Upper lobe of left lung (tissue), 6 donors: ENCODE data around the gene SRPK1. TPM values are rescaled to one million over a fixed set of nuclear protein-coding genes. Genes with fewer than 3 reads are reported as not detected.

ENCODE experiments used
- ATAC-seq, 2 donors: fragments of 200-7000 bp; cut with Tn5 transposase; one replicate each; pipeline ENCODE4 v1.9.1; 2022; ENCODE audit warnings: mild to moderate bottlenecking in 2 of 2, moderate library complexity in 2 of 2; ENCODE audit not compliant: low FRiP score in 2 of 2
- DNase-seq, 2 donors: peaks; one replicate each; pipeline ENCODE4 v3.0.0-alpha.2; 2019 to 2020
- H3K27ac ChIP-seq, 4 donors: fragments of 200-600 bp; sonication (generic); one replicate each; pipeline ENCODE4 v1.5.1; 2016 to 2019
- H3K27me3 ChIP-seq, 4 donors: fragments of 200-600 bp; sonication (generic); one replicate each; pipeline ENCODE4 v1.5.1; 2017 to 2019
- H3K36me3 ChIP-seq, 4 donors: fragments of 200-600 bp; sonication (generic); one replicate each; pipeline ENCODE4 v1.5.1; 2016 to 2019
- H3K4me1 ChIP-seq, 4 donors: fragments of 200-600 bp; sonication (generic); one replicate each; pipeline ENCODE4 v1.5.1; 2018 to 2019
- H3K4me3 ChIP-seq, 4 donors: fragments of 200-600 bp; sonication (generic); one replicate each; pipeline ENCODE4 v1.5.1; 2017 to 2019; ENCODE audit warnings: mild to moderate bottlenecking in 2 of 4, moderate library complexity in 1 of 4
- H3K9me3 ChIP-seq, 4 donors: fragments of 200-600 bp; sonication (generic); one replicate each; pipeline ENCODE4 v1.5.1; 2018 to 2019
- EP300 ChIP-seq, 4 donors: sonication (generic); formaldehyde crosslinking; IDR thresholded peaks; one replicate each; pipeline ENCODE4 v1.5.1; 2017; ENCODE audit warnings: antibody characterized with exemption in 4 of 4, control low read depth in 2 of 4
- POLR2A ChIP-seq, 4 donors: fragments of 450-650 bp; IDR thresholded peaks; one replicate each; pipeline ENCODE4 v1.5.1; 2016 to 2017; ENCODE audit warnings: antibody characterized with exemption in 4 of 4, mild to moderate bottlenecking in 2 of 4
- POLR2AphosphoS5 ChIP-seq, 2 donors: sonication (generic); formaldehyde crosslinking; IDR thresholded peaks; one replicate each; pipeline ENCODE4 v1.5.1; 2017; ENCODE audit warnings: antibody characterized with exemption in 2 of 2
- WGBS, 2 donors: methylation state at CpG; one replicate each; pipeline ENCODE4 v1.1.5; 2017 to 2018; 5-methylcytosine and 5-hydroxymethylcytosine counted together
- total RNA-seq, 6 donors: library from RNA; depleted of rRNA in 4 of 6; stranded (reverse); fragments of >200 nt in 4 of 6; gene quantifications; one replicate each; pipeline versions ENCODE4 v1.1.0 to v1.2.1, GENCODE V29; 2016 to 2021
- TF ChIP-seq, protein P1 (sequence below), 6 experiments: fragments of 450-650 bp in 4 of 6; fragments of 200-600 bp in 2 of 6; sonication (generic) in 2 of 6; IDR thresholded peaks; one replicate each; pipeline ENCODE4 v1.5.1; 2016 to 2019; ENCODE audit warnings: antibody characterized with exemption in 6 of 6
- donor health status: DM: no; HTN: no; CAD: no; lungs with moderate emphysema.
- donor health status: DM: no; HTN: yes; CAD: no; lungs with severe emphysema.

SRPK1 gene
- total RNA-seq, 6 donors from 2014 or later: 24.5 to 68.5 (median 42.7) TPM

DNA sequence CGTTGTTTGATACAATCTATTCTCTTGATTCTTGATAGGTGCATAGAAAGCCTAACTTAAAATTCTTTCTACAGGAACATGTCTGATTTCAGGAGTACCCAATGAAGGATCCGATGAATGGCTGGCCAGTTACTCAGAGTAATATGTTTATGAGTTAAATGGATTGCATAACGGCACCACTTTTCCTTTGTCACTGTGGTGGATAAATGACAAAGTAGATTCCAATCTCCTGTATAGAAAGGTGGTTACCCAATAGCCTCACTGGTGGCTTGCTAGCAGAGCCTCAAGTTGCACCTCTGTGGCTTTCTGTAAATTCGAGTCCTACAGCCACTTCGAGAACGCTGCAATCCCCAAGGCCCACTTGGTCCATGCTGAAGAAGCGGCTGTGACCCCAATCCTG lies 87.4 kb downstream of the SRPK1 start:
- DNase-seq (peak in 1 of 2 donors; percentile 21), ATAC-seq (no peak)
- WGBS, 2 donors: 74 to 80% methylated on average over 7 of the region's 7 CpGs
- TF ChIP-seq EP300 (IDR thresholded peaks at IDR 0.05) (no peak), POLR2AphosphoS5 (IDR thresholded peaks at IDR 0.05) (no peak), POLR2A (IDR thresholded peaks at IDR 0.05) (no peak)
- TF ChIP-seq, protein P1, sequence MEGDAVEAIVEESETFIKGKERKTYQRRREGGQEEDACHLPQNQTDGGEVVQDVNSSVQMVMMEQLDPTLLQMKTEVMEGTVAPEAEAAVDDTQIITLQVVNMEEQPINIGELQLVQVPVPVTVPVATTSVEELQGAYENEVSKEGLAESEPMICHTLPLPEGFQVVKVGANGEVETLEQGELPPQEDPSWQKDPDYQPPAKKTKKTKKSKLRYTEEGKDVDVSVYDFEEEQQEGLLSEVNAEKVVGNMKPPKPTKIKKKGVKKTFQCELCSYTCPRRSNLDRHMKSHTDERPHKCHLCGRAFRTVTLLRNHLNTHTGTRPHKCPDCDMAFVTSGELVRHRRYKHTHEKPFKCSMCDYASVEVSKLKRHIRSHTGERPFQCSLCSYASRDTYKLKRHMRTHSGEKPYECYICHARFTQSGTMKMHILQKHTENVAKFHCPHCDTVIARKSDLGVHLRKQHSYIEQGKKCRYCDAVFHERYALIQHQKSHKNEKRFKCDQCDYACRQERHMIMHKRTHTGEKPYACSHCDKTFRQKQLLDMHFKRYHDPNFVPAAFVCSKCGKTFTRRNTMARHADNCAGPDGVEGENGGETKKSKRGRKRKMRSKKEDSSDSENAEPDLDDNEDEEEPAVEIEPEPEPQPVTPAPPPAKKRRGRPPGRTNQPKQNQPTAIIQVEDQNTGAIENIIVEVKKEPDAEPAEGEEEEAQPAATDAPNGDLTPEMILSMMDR (IDR thresholded peaks at IDR 0.05): no peak
- Histone ChIP-seq H3K36me3 (peaks cover 0 to 27% (median 12%) of the 10 kb centered on the region in 4 donors), H3K4me1 (no peaks in the 10 kb centered on the region), H3K4me3 (no peak overlapping the region), H3K9me3 (no peaks in the 10 kb centered on the region), H3K27ac (peak overlapping the region in 1 of 4 donors; percentile 61), H3K27me3 (no peaks in the 10 kb centered on the region)

DNA sequence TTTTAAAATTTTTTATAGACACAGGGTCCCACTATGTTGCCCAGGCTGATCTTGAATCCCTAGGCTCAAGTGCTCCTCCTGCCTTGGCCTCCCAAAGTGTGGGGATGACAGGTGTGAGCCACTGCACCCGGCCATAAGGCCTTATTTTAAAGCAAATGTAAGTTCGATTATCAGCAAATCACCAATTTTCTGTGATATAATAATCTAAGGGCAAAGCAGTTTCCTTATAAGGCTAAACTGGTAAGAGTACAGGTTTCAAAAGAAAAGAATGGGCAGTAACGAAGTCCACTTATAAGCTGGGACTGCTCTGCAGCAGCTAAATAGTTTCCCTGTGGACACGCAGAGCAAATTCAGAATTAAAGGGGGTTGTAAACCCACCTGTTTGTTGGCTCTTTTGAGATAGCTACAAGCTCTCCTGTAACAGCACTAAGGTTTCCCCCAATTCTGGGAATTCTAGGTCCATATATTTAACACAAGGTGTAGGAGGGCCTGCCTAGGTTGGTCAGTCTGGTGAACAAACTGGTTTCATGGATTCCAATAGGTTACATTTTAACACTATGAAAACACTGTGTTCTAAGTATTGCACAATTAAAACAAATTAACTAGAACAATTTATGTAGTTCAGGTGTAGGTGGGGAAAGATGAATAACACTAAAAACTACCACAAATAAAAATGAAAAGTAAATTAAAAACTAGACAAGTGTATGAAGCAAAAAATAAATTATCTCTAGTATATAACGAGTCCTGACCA lies 89.5 kb downstream of the SRPK1 start:
- no peak for DNase-seq
- Histone ChIP-seq H3K27me3 (no peaks in the 10 kb centered on the region), H3K4me3 (no peak overlapping the region), H3K4me1 (no peaks in the 10 kb centered on the region), H3K36me3 (peaks cover 0 to 16% (median 9%) of the 10 kb centered on the region in 4 donors), H3K27ac (no peak overlapping the region), H3K9me3 (no peaks in the 10 kb centered on the region)
- ATAC-seq: no peak
- WGBS, 2 donors: 80 to 89% methylated on average over 5 of the region's 5 CpGs
- no peak for TF ChIP-seq EP300 (IDR thresholded peaks at IDR 0.05)
- no peak for TF ChIP-seq POLR2A (IDR thresholded peaks at IDR 0.05)
- no peak for TF ChIP-seq POLR2AphosphoS5 (IDR thresholded peaks at IDR 0.05)

DNA sequence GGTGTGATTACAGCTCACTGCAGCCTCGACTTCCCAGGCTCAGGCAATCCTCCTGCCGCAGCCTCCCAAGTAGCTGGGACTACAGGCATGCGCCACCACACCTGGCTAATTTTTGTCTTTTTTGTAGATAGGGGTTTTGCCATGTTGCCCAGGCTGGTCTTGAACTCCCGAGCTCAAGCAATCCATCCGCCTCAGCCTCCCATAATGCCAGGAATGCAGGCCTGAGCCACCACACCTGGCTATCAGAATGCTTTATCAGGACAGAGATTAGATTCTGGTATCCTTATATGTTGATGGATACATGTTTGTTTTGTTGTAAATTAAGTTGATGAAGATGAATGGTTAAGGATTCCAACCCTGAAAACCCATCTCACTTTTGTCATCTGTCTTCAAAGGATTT lies 91.6 kb downstream of the SRPK1 start:
- Histone ChIP-seq H3K4me3 (no peak overlapping the region), H3K27me3 (no peaks in the 10 kb centered on the region), H3K27ac (no peak overlapping the region), H3K9me3 (no peaks in the 10 kb centered on the region), H3K36me3 (peaks cover 0 to 3% (median 0%) of the 10 kb centered on the region in 4 donors), H3K4me1 (no peaks in the 10 kb centered on the region)
- ATAC-seq: no peak
- TF ChIP-seq EP300 (IDR thresholded peaks at IDR 0.05): no peak
- TF ChIP-seq POLR2AphosphoS5 (IDR thresholded peaks at IDR 0.05): no peak
- TF ChIP-seq, protein P1 (IDR thresholded peaks at IDR 0.05): no peak
- no peak for TF ChIP-seq POLR2A (IDR thresholded peaks at IDR 0.05)
- no peak for DNase-seq
- 94 to 97% methylated on average over 5 of the region's 5 CpGs for WGBS, 2 donors

DNA sequence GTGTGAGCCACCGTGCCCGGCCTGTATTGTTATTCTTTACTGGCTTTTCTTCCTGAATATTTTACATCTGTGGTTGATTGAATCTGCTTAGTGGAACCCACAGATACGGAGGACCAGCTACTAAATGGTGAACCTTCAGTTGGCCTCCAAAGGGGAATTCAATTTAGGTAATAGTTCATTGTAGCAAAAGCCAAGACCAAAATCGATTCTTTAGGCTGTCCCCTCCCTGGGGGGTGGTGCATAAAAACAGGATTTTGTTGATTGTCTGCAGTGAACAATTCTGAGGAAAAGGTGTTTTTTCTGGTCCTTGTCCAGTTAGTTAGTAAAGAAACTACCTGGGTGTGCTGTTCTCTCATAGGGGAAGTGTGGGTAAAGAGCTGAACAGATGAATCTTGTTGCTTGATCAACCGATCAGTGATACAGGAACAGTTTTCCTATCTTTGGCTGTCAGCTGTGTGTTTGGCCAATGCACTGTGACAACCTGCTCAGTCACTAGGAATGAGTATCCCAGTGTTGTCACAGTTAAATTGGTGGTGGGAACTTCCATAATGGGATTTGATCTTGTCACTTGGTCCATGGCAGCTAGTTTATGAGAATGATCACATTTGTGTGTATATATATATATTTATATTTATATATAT lies 96.2 kb downstream of the SRPK1 start:
- no peak for ATAC-seq
- H3K4me3 ChIP-seq: no peak overlapping the region
- H3K36me3 ChIP-seq: no peaks in the 10 kb centered on the region
- H3K27me3 ChIP-seq: no peaks in the 10 kb centered on the region
- H3K27ac ChIP-seq: no peak overlapping the region
- H3K4me1 ChIP-seq: no peaks in the 10 kb centered on the region
- WGBS, 2 donors: 78 to 83% methylated on average over 5 of the region's 5 CpGs
- no peaks in the 10 kb centered on the region for H3K9me3 ChIP-seq
- DNase-seq: no peak
- TF ChIP-seq, protein P1 (IDR thresholded peaks at IDR 0.05): no peak
- TF ChIP-seq POLR2A (IDR thresholded peaks at IDR 0.05): no peak
- no peak for TF ChIP-seq POLR2AphosphoS5 (IDR thresholded peaks at IDR 0.05)
- no peak for TF ChIP-seq EP300 (IDR thresholded peaks at IDR 0.05)

DNA sequence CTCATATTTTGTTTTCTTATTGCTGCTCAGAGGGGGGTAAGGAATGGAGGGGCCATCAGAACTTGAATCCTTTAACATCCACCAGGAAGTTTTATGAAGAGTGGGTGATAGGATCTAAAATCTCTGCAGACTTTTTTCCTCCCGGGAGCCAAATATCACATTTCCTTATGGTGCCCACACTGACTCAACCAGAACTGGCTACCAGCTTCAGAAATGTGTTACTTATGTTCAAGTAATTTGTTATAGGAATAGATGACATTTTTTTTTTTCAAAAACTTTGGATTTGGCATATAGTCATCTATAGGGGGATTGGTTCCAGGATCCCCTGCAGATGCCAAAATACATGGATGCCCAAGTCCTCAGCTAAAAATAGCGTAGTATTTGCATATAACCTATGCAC lies 97.3 kb downstream of the SRPK1 start:
- DNase-seq (no peak), ATAC-seq (no peak)
- no peaks in the 10 kb centered on the region for H3K36me3 ChIP-seq
- H3K9me3 ChIP-seq: no peaks in the 10 kb centered on the region
- H3K4me3 ChIP-seq: no peak overlapping the region
- TF ChIP-seq POLR2A (IDR thresholded peaks at IDR 0.05) (no peak), POLR2AphosphoS5 (IDR thresholded peaks at IDR 0.05) (no peak)
- TF ChIP-seq, protein P1 (IDR thresholded peaks at IDR 0.05): no peak
- no peaks in the 10 kb centered on the region for H3K27me3 ChIP-seq
- 87 to 92% methylated on average over 2 of the region's 2 CpGs for WGBS, 2 donors
- H3K4me1 ChIP-seq: no peaks in the 10 kb centered on the region
- H3K27ac ChIP-seq: no peak overlapping the region
